Activated CD8-positive, alpha-beta memory T cell treated with anti-CD3 and anti-CD28 coated beads, Interleukin-2, amount 50 U/mL, for 4 hours (primary cell): ENCODE results near the gene PRR5.

Experiments used
- DNase-seq: peaks from one replicate; pipeline ENCODE4 v3.0.0-alpha.2; 2020

Gene PRR5

DNA sequence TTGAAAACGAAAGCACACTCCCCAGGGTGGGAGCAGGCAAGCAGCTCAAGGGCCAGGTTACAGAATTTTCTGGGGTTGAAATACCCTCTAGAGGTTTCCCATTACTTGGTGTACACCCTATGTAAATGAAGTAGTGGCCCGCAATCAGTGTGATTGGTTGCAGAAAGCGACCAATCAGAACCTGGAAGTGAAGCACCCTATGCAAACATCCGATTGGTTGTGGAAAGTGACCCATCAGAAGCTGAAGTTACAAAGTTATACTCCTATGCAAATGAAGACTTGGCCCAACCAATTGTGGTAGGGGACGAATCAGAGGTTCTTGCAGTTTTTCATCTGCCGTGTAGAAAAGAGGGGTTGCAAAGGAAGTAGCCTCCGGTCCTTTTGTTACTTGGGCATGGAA, 19.2 kb downstream of the PRR5 start:
- DNase-seq: no peak

DNA sequence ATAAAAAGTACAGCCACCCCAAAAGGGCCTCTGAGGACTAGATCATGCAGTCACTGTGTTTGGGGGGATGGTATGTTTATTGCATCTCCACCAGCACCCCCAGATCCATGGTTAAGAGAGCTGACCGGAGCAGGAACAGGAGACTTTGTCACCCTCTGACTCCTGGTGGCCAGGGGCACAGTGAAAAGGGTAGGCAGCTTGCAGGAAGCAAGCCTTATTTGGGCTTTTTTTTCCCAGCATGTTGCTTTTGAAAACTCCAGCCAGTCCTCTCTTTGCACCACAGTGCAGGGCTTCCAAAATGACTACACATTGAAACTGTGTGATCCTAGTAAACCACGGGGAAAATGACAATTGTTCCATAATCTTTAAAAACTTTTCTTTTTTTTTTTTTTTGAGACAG, 20.6 kb downstream of the PRR5 start:
- no peak for DNase-seq

GRCh38 chr22:44723801-44724200, 21.8 kb downstream of the PRR5 start:
- no peak for DNase-seq

DNA sequence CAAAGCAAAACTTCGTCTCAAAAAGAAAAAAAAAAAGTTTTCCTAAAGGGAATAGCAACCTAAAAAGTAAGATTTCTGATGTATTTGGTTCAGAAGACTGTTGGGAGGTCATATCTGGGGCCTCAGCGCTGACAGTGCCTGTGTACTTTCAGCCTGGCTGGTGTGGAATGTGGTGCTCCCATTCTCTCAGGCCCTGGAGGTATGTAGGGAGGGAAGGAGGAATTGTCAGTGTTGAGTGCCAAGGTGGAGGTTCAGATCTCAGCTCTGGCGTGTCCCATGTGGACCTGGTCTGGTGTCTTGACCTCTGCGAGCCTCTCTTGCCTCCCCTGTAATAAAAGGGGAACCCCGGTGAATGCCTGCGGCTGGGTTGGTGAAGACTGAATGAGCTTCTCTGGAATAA, 22.4 kb downstream of the PRR5 start:
- DNase-seq: no peak

DNA sequence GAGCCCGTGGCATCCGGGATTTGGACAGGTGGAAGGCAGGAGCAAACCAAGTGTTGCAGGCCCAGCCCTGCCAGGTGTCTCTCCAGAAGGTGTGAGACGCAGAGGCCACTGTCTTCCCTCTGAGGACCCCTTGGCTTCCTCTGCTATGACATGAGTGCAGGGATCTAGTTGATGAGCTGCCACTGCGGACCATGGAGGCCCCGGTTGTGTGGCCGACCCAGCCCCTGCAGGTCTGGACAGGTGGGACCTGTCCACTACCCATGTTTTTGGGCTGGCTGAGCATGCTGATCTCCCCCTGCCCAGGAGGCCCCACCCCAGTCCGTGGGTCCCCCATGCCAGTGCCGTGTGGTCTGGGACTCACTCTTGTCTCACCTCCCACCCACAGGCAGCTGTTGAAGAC, 22.9 kb downstream of the PRR5 start:
- no peak for DNase-seq

DNA sequence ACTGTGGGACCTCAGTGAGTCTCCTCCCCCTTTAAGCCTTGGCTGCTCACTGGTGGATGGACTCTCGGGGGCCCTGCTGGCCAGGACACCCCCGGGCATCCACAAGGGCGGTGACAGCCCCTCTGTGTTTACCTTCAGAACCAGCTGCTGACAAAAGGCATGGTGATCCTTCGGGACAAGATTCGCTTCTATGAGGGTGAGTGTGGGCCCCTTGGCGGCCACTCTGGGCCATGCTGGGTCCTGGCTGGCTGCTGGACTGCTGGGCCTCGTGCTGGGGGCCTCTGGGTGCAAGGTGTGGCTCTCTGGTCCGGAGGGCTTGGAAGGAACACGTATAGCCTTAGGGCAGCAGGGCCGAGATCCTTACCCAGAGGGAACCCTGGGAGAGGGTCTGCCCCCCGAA, 24.4 kb downstream of the PRR5 start:
- no peak for DNase-seq

DNA sequence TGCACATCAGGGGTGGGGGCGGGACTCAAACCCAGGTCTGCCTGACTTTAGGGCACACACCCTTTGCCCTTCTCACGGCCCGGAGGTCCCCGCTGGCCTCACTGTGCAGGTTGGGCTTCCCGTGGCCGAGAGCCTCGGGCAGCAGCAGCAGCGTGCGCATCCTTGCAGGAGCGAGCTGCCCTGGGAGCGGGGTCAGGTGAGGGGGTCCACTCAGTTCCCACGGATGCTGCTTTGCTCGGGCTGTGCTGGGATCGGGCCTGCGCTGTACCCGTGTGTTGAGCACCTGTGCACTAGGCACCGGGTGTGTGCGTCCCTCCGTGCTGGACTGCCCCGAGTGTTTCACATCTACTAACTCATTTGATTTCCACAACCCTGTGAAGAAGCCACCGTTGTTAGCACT, 25.1 kb downstream of the PRR5 start:
- DNase-seq: no peak

DNA sequence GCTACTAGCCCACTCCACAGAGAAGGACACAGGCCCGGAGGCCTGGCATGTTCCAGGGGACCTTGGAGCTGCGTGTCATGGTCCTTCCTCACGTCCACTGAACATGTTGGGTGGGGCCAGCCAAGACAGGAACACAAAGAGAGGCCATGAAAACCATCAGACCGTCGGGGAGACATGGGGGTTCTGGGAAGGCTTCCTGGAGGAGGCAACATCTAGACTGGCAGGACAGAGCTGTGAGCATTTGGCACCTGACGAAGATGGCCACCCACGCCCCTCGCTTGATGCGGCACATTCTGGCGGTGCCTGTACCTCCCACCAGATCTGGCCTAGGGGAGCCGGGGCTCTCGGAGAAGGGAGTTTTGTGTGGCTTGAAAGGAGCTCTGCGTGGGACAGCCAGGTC, 25.7 kb downstream of the PRR5 start:
- no peak for DNase-seq

DNA sequence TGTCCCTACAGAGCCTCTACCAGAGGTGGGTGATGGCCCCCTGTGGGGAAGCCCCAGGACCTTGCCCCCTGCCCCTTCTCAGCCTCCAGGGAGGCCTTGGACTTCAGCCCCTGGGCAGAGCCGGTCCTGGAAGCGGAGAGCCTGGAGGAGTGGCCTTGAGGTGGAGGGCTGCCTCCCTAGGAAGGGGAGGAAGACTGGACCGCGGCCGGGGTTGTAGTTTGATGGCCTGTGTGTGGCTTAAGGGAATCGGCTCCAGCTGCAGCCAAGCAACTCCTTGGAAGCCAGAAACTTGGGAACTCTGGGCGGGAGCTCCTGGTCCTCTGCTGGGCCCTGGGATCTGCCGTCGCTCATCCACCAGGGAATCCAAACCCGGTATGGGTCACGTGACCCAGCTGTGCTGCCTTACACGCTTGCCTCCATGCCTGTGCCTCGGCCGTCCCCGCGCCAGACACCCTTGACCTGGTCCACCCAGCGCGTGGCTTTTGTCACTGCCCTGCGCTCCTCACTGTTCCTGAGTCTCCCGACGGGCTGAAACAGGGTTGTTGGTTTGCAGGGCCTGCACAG, 26.8 kb downstream of the PRR5 start:
- DNase-seq: no peak

- DNase-seq: no peak
Observed at GRCh38 chr22:44729391-44730021, 27.5 kb downstream of the PRR5 start.

DNA sequence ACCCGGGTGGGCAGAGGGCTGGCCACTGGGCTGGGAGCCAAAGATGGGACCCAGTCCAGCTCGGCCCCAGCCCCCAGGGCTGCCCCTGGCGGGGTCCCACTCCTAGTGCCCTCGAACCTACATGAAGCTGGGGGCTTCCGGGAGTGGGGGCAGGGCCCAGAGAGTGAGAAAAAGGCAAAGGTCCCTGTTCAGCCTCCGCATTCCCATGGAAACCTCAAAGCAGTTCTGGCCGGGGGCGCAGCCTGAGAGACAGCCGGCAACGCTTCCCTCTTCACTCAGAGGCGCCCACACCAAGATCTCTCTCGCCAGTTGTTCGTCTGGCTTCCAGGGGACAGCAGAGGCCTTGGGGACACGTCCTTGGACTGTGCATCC, 28.0 kb downstream of the PRR5 start:
- no peak for DNase-seq

DNA sequence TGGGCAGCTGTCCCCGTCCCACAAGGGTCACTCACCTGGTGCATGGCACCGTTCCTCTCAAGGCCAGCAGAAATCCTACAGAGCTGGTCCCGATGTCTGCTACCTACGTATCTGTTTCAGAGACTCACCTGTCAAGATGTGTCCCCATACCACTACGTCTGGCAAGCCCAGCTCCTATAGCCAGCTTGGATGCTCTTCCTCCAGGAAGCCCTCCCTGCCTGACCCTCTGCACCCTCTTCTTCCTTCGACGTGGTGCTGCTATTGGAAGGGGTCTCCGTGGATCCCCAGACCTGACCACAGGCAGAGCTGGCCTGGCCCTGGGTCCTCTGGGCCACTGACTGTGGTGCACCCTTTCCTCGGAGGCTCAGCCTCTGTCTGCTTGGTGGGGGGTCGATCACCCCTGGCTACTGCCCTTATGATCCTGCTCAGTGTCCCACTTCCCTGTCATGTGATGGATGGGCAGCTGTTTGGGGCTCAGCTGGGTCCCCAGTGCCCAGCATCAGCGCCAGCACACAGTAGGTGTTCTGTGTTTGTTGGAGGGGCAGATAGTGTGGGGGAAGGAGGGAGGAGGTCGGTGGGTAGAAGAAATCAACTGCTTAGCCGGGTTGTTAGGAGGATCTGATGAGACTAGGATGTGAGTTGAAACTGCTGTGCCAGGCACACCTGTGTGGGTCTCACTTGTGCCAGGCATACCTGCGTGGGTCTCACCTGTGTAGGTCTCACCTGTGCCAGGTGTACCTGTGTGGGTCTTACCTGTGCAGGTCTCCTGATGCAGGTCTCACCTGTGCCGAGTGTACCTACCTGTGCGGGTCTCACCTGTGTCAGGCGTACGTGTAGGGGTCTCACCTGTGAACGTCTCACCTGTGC, 28.7 kb downstream of the PRR5 start:
- DNase-seq: no peak

DNA sequence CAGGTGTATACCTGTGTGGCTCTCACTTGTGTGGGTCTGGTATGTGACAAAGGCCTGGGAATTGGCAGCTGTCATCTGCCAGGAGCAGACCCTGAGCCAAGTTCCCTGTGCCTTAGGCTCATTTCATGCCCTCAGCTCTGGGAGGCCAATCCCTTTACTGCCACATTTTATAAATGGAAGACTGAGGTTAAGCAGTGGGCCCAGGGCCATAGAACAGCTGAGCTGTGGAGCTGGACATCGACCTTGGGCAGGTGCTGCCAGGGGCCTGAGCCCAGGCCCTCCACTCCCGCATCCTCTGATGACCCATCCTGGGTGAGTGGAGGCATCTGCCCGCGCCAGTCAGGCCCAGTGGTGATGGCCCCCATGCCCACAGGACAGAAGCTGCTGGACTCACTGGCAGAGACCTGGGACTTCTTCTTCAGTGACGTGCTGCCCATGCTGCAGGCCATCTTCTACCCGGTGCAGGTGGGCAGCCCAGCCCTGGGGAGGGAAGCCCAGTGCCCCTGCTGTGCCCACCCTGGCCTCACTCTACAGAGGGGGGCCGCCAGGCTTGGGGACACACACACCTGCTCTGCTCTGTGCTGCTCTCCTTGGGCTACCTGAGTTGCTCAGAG, 29.5 kb downstream of the PRR5 start:
- no peak for DNase-seq

DNA sequence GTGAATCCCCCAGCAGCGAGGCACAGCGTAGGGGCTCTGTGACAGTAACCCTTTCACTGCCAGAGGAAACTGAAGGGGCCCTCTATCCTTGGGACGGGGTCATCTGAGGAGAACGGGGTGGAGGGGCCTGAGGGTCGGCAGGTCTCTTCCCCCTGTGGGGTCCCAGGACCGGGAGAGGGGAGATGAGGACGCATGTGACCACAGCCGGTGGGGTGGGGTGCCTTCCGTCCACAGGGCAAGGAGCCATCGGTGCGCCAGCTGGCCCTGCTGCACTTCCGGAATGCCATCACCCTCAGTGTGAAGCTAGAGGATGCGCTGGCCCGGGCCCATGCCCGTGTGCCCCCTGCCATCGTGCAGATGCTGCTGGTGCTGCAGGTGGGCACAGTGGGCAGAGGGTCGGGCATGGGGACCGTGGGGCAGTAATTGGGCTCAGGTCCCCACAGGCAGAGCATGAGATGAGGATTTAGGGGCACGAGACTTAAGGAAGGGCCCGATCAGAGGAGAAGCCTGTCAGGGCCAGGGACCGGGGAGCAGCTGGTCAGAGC, 30.1 kb downstream of the PRR5 start:
- DNase-seq: no peak

GRCh38 chr22:44732661-44733060, 30.7 kb downstream of the PRR5 start:
- DNase-seq: no peak

DNA sequence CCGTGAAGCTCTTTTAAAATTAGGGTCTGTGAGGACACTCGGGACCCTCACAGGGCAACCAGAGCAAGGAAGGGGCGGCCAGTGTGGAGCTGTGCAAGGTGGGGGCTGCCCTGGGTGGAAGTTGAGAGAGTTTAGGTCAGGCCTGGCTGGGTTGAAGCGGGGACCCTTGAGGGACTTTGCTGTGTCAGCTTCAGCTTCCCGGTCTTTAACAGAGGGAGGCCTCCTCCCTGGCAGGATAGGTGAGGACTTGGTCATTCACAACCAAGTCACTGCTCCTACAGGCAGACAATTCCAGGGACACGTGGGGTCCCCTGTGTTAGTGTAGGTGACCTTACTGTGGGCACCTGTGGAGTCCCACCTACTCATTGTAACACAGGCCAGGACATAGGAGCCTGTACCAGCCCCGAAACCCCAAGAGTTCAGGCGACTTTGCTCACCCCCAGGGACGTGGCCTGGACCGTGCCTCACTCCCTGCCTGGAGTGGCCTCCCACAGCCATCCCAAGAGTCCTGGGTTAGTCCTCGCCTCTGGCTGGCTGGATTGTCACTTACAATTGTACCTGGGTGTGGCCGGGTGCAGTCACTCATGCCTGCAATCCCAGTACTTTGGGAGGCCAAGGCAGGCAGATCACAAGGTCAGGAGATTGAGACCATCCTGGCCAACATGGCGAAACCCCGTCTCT, 31.6 kb downstream of the PRR5 start:
- no peak for DNase-seq

- no peak for DNase-seq
Observed at GRCh38 chr22:44734278-44734677, 32.3 kb downstream of the PRR5 start.

- no peak for DNase-seq
Observed at GRCh38 chr22:44734801-44735517, 33.0 kb downstream of the PRR5 start.

- peak; percentile 88 for DNase-seq
Observed at GRCh38 chr22:44735518-44736428, 33.8 kb downstream of the PRR5 start.

GRCh38 chr22:44736581-44737405, 34.8 kb downstream of the PRR5 start:
- DNase-seq: no peak
